ENCODE results near the gene CYLD. TPM values are rescaled to one million over a fixed set of nuclear protein-coding genes. Genes with fewer than 3 reads are reported as not detected.

Gene CYLD
- total RNA-seq, 1 experiment from 2014 or later: 10.1 TPM

- DNase-seq (ENCODE audit: low read depth, low spot score): no peak
- ChIA-PET CTCF (no interaction called here), POLR2A (no interaction called here)
- H3K4me1 ChIP-seq (ENCODE audit: control insufficient read depth, insufficient read depth, low read length): no peaks in the 10 kb centered on the region
- no peak for ATAC-seq
- no peaks in the 10 kb centered on the region for H3K36me3 ChIP-seq (ENCODE audit: control insufficient read depth, insufficient read depth, low read length)
- intact Hi-C loops (cut with micrococcal nuclease; ENCODE audit: unreplicated experiment): no loop called here
- H3K27ac ChIP-seq (ENCODE audit: low read length): no peak overlapping the region
- H3K9me3 ChIP-seq (ENCODE audit: control insufficient read depth, insufficient read depth, low read depth, low read length): no peaks in the 10 kb centered on the region
- no peak overlapping the region for H3K4me3 ChIP-seq (ENCODE audit: low read depth in 2 of 2, low read length in 2 of 2)
- TF ChIP-seq POLR2AphosphoS5 (IDR thresholded peaks at IDR 0.05; ENCODE audit: low read depth, low read length): no peak
- no peak for TF ChIP-seq CTCF (IDR thresholded peaks at IDR 0.05)
- no peak for TF ChIP-seq TCF7L2 (IDR thresholded peaks at IDR 0.05; ENCODE audit: low read depth, low read length)
- TF ChIP-seq SIN3A (IDR thresholded peaks at IDR 0.05; ENCODE audit: borderline replicate concordance, insufficient read depth, low read depth, low read length): no peak
- no peak for TF ChIP-seq REST (IDR thresholded peaks at IDR 0.05; ENCODE audit: insufficient read depth in 1 of 2, low read depth in 2 of 2, low read length in 1 of 2)
- BruUV-seq (replicated peaks): no TSS peak
- H3K27me3 ChIP-seq (ENCODE audit: control insufficient read depth, insufficient read depth, low read length): no peaks in the 10 kb centered on the region
- in situ Hi-C loops (cut with HindIII; ENCODE audit: low pct_unique_long_range_greater_than_20kb, low sequenced_read_pairs): no loop called here
These were observed 28.9 kb upstream of the CYLD start for GRCh38 chr16:50712956-50713355.

- no TSS peak for BruUV-seq (replicated peaks)
- Histone ChIP-seq H3K4me1 (ENCODE audit: control insufficient read depth, insufficient read depth, low read length) (no peaks in the 10 kb centered on the region), H3K27ac (ENCODE audit: low read length) (no peak overlapping the region), H3K4me3 (ENCODE audit: low read depth in 2 of 2, low read length in 2 of 2) (no peak overlapping the region), H3K27me3 (ENCODE audit: control insufficient read depth, insufficient read depth, low read length) (no peaks in the 10 kb centered on the region), H3K36me3 (ENCODE audit: control insufficient read depth, insufficient read depth, low read length) (no peaks in the 10 kb centered on the region), H3K9me3 (ENCODE audit: control insufficient read depth, insufficient read depth, low read depth, low read length) (no peaks in the 10 kb centered on the region)
- intact Hi-C loops (cut with micrococcal nuclease; ENCODE audit: unreplicated experiment) (no loop called here), in situ Hi-C loops (cut with HindIII; ENCODE audit: low pct_unique_long_range_greater_than_20kb, low sequenced_read_pairs) (no loop called here)
- POLR2A ChIA-PET: no interaction called here
- DNase-seq (ENCODE audit: low read depth, low spot score): no peak
- ATAC-seq: no peak
- CTCF ChIA-PET: no interaction called here
- no peak for TF ChIP-seq CTCF (IDR thresholded peaks at IDR 0.05)
- no peak for TF ChIP-seq POLR2AphosphoS5 (IDR thresholded peaks at IDR 0.05; ENCODE audit: low read depth, low read length)
- TF ChIP-seq TCF7L2 (IDR thresholded peaks at IDR 0.05; ENCODE audit: low read depth, low read length): no peak
- TF ChIP-seq SIN3A (IDR thresholded peaks at IDR 0.05; ENCODE audit: borderline replicate concordance, insufficient read depth, low read depth, low read length): no peak
- TF ChIP-seq REST (IDR thresholded peaks at IDR 0.05; ENCODE audit: insufficient read depth in 1 of 2, low read depth in 2 of 2, low read length in 1 of 2): no peak
These were observed 24.8 kb upstream of the CYLD start for GRCh38 chr16:50717091-50717490.

Data from Panc1 (cell line).